ENCODE data around the gene ZNF446. TPM values are rescaled to one million over a fixed set of nuclear protein-coding genes. Genes with fewer than 3 reads are reported as not detected.
"Not testable (repeated sequence)": the region's sequence is repeated elsewhere in the genome, so short reads cannot be mapped to it uniquely, and the experiment has no call there.

Gene ZNF446
- total RNA-seq, 1 donor: 18.1 TPM

DNA sequence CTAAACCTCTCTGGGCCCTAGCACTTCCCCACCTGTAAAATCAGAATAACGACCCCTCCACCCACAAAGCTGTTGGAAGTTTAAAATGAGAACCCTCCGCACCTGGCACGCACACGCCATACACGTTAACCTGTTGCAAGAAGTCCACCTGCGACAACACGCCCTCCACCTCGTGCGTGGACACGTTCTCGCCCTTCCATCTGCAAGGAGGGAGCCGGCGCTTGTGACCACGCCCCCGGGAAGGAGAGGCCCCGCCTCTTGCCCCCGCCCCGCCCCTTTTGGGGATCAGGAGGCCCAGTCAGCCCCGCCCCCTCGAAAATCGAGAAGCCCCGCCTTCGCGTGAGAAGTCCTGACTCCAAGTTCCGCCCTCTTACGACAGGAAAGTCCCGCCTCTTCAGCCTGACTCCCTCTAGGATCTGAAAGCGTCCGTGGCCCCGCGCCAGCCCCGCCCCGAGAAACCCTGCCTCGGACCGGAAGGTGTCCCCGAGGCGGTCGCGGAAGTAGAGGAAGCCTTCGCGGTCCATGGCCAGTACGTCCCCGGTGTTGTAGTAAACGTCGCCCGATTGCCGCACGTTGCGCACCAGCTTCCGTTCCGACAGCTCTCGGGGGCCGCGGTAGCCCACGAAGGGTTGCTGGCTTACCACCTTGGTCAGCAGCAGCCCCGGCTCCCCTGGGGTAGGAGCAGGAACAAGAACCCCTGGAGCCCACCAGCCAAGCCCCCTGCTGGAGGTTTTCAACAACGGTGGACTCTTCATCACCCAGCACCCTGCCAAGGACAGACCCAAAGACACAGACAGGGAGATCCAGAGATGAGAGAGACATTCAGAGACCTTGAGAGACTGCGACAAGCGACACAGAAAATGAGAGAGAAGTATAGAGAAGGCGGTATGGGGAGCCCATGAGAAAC lies 23.1 kb downstream of the ZNF446 start:
- Histone ChIP-seq H3K79me2 (ENCODE audit: insufficient read depth, low read length) (no peaks in the 10 kb centered on the region), H2AFZ (ENCODE audit: low read length) (peak overlapping the region; percentile 93), H3K27me3 (ENCODE audit: insufficient read depth, low read length) (no peaks in the 10 kb centered on the region), H4K20me1 (ENCODE audit: insufficient read depth, low read length) (no peaks in the 10 kb centered on the region), H3K9me3 (ENCODE audit: low read depth, low read length) (no peaks in the 10 kb centered on the region), H3K4me1 (ENCODE audit: insufficient read depth, low read length) (peaks cover 5% of the 10 kb centered on the region), H3K4me3 (ENCODE audit: insufficient read depth, low read length) (peak overlapping the region; percentile 69), H3K4me2 (ENCODE audit: insufficient read depth, low read length) (peak overlapping the region; percentile 96), H3K27ac (ENCODE audit: low read depth, low read length) (no peak overlapping the region), H3K36me3 (ENCODE audit: insufficient read depth, low read length) (no peaks in the 10 kb centered on the region)
- TF ChIP-seq, protein P1, sequence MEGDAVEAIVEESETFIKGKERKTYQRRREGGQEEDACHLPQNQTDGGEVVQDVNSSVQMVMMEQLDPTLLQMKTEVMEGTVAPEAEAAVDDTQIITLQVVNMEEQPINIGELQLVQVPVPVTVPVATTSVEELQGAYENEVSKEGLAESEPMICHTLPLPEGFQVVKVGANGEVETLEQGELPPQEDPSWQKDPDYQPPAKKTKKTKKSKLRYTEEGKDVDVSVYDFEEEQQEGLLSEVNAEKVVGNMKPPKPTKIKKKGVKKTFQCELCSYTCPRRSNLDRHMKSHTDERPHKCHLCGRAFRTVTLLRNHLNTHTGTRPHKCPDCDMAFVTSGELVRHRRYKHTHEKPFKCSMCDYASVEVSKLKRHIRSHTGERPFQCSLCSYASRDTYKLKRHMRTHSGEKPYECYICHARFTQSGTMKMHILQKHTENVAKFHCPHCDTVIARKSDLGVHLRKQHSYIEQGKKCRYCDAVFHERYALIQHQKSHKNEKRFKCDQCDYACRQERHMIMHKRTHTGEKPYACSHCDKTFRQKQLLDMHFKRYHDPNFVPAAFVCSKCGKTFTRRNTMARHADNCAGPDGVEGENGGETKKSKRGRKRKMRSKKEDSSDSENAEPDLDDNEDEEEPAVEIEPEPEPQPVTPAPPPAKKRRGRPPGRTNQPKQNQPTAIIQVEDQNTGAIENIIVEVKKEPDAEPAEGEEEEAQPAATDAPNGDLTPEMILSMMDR (IDR thresholded peaks at IDR 0.05; ENCODE audit: extremely low read depth, low read depth, low read length): peak; percentile 29
- DNase-seq (ENCODE audit: insufficient read length, low spot score, missing footprints): peak; percentile 98

DNA sequence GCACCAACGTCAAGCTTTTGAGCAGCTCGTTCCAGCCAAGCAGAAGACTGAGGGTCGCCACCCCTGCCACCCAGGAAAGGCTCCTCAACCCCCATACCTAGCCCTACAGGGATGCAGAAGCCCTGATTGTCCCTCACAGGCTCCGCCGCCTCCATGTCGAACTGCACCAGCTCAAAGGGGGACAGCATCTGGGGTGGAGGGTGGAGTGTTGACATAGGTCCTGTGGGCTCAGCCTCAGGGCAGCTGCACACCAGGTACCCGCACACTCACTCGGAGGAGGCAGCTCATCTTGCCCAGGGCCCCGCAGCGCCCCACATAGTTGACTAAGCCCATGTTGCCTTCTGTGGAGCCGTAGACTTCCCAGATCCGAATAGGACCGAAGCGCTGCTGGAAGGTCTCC lies 24.1 kb downstream of the ZNF446 start:
- H3K9me3 ChIP-seq (ENCODE audit: low read depth, low read length): no peaks in the 10 kb centered on the region
- H3K4me3 ChIP-seq (ENCODE audit: insufficient read depth, low read length): peak overlapping the region; percentile 69
- TF ChIP-seq, protein P1 (IDR thresholded peaks at IDR 0.05; ENCODE audit: extremely low read depth, low read depth, low read length): no peak
- H2AFZ ChIP-seq (ENCODE audit: low read length): no peak overlapping the region
- no peaks in the 10 kb centered on the region for H3K36me3 ChIP-seq (ENCODE audit: insufficient read depth, low read length)
- peak; percentile 10 for DNase-seq (ENCODE audit: insufficient read length, low spot score, missing footprints)
- H3K27me3 ChIP-seq (ENCODE audit: insufficient read depth, low read length): no peaks in the 10 kb centered on the region
- no peak overlapping the region for H3K27ac ChIP-seq (ENCODE audit: low read depth, low read length)
- peak overlapping the region; percentile 96 for H3K4me2 ChIP-seq (ENCODE audit: insufficient read depth, low read length)
- peaks cover 5% of the 10 kb centered on the region for H3K4me1 ChIP-seq (ENCODE audit: insufficient read depth, low read length)
- no peaks in the 10 kb centered on the region for H4K20me1 ChIP-seq (ENCODE audit: insufficient read depth, low read length)
- no peaks in the 10 kb centered on the region for H3K79me2 ChIP-seq (ENCODE audit: insufficient read depth, low read length)

DNA sequence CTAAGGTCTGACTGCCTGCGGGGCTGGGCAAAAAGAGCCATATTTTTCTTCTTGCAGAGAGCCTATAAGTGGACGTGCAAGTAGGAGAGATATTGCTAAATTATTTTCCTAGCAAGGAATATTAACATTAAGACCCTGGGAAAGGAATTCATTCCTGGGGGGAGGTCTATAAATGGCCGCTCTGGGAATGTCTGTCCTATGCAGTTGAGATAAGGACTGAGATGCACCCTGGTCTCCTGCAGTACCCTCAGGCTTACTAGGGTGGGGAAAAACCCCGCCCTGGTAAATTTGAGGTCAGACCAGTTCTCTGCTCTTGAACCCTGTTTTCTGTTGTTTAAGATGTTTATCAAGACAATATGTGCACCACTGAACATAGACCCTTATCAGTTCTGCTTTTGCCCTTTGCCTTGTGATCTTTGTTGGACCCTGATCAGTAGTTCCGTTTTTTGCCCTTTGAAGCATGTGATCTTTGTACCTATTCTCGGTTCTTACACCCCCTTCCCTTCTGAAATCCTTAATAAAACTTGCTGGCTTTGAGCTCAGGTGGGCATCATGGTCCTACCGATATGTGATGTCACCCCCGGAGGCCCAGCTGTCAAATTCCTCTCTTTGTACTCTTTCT lies 31.6 kb downstream of the ZNF446 start:
- H3K27me3 ChIP-seq (ENCODE audit: insufficient read depth, low read length); H3K9me3 ChIP-seq (ENCODE audit: low read depth, low read length); H4K20me1 ChIP-seq (ENCODE audit: insufficient read depth, low read length); H2AFZ ChIP-seq (ENCODE audit: low read length); H3K36me3 ChIP-seq (ENCODE audit: insufficient read depth, low read length); H3K79me2 ChIP-seq (ENCODE audit: insufficient read depth, low read length); H3K4me3 ChIP-seq (ENCODE audit: insufficient read depth, low read length); H3K27ac ChIP-seq (ENCODE audit: low read depth, low read length); H3K4me1 ChIP-seq (ENCODE audit: insufficient read depth, low read length); H3K4me2 ChIP-seq (ENCODE audit: insufficient read depth, low read length); DNase-seq (ENCODE audit: insufficient read length, low spot score, missing footprints): not testable (repeated sequence)

DNA sequence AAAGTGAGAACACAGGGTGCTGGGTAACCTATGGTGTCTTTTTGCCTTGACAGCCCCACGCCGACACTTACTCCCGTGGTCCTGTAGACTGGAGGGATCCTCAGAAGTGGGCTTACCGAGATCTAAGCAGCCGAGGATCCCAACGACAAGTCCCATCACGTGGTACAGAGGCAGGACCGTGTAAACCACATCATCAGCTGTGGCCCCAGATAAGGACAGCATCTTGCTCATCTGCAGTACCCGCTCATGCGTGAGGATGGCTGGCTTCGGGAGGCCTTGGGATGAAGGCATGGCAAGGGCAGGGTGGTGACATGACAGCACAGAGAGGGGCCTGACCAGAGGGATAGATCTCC lies 33.6 kb downstream of the ZNF446 start:
- Histone ChIP-seq H3K27ac (ENCODE audit: low read depth, low read length) (no peak overlapping the region), H4K20me1 (ENCODE audit: insufficient read depth, low read length) (peaks cover 8% of the 10 kb centered on the region), H3K4me1 (ENCODE audit: insufficient read depth, low read length) (no peaks in the 10 kb centered on the region), H3K27me3 (ENCODE audit: insufficient read depth, low read length) (no peaks in the 10 kb centered on the region), H2AFZ (ENCODE audit: low read length) (no peak overlapping the region), H3K79me2 (ENCODE audit: insufficient read depth, low read length) (peaks cover 5% of the 10 kb centered on the region), H3K4me3 (ENCODE audit: insufficient read depth, low read length) (no peak overlapping the region), H3K4me2 (ENCODE audit: insufficient read depth, low read length) (no peak overlapping the region), H3K9me3 (ENCODE audit: low read depth, low read length) (no peaks in the 10 kb centered on the region), H3K36me3 (ENCODE audit: insufficient read depth, low read length) (peaks cover 5% of the 10 kb centered on the region)
- TF ChIP-seq, protein P1 (IDR thresholded peaks at IDR 0.05; ENCODE audit: extremely low read depth, low read depth, low read length): no peak
- no peak for DNase-seq (ENCODE audit: insufficient read length, low spot score, missing footprints)
